SU-DHL-6 (cell line): ENCODE measurements around the gene MAPK1IP1L.

Experiments
- H2AFZ ChIP-seq: fragments of 200-600 bp; sonication (generic); 2 replicates; pipeline ENCODE4 v1.6.1; 2014; ENCODE audit warnings: low read depth, mild to moderate bottlenecking, moderate library complexity, mixed read lengths, antibody characterized with exemption, low read length; ENCODE audit not compliant: severe bottlenecking
- H3F3A ChIP-seq: fragments of 200-600 bp; shearing (Covaris generic); 2 replicates; pipeline ENCODE4 v1.6.0; 2016; ENCODE audit warnings: antibody characterized with exemption, mild to moderate bottlenecking; ENCODE audit not compliant: insufficient read depth
- H3K27ac ChIP-seq: fragments of 200-600 bp; sonication (generic); 2 replicates; pipeline ENCODE4 v1.5.1; 2016; ENCODE audit warnings: low read depth, mild to moderate bottlenecking, low read length, moderate library complexity, mixed read lengths
- H3K27me3 ChIP-seq: fragments of 200-600 bp; sonication (generic), shearing (Covaris generic); 2 replicates; pipeline ENCODE4 v1.6.0; 2014; ENCODE audit warnings: mild to moderate bottlenecking, low read length
- H3K36me3 ChIP-seq: fragments of 200-600 bp; sonication (generic); 2 replicates; pipeline ENCODE4 v1.6.1; 2014; ENCODE audit warnings: mild to moderate bottlenecking, low read length, mixed read lengths
- H3K4me2 ChIP-seq: fragments of 300-600, 200-600 bp; shearing (Covaris generic), sonication (generic); 2 replicates; pipeline ENCODE4 v1.6.0; 2014; ENCODE audit warnings: low read length, low read depth, mild to moderate bottlenecking; ENCODE audit not compliant: poor library complexity, severe bottlenecking
- H3K4me3 ChIP-seq: fragments of 200-600 bp; sonication (generic); 2 replicates; pipeline ENCODE4 v1.5.1; 2014; ENCODE audit warnings: antibody characterized with exemption, low read length, mild to moderate bottlenecking, mixed read lengths; ENCODE audit not compliant: insufficient read depth, poor library complexity, severe bottlenecking
- H3K79me2 ChIP-seq: fragments of 200-600 bp; sonication (generic); 2 replicates; pipeline ENCODE4 v1.6.1; 2014; ENCODE audit warnings: mild to moderate bottlenecking, low read length, moderate library complexity; ENCODE audit not compliant: insufficient read depth
- H3K9ac ChIP-seq: fragments of 200-600 bp; sonication (generic); 2 replicates; pipeline ENCODE4 v1.7.0; 2014; ENCODE audit warnings: mild to moderate bottlenecking, low read length
- H3K9me2 ChIP-seq: fragments of 200-600 bp; sonication (generic); replicated peaks from 2 replicates; pipeline ENCODE4 v1.6.1; 2014; ENCODE audit warnings: low read length; ENCODE audit not compliant: insufficient read depth
- H3K9me3 ChIP-seq: fragments of 200-600 bp; sonication (generic); 2 replicates; pipeline ENCODE4 v1.6.1; 2014; ENCODE audit warnings: low read length, mixed read lengths; ENCODE audit not compliant: insufficient read depth
- H4K20me1 ChIP-seq: fragments of 200-600 bp; sonication (generic); 2 replicates; pipeline ENCODE4 v1.6.1; 2014; ENCODE audit warnings: low read depth, mild to moderate bottlenecking, antibody characterized with exemption, low read length, moderate library complexity, mixed read lengths
- CTCF ChIP-seq: fragments of 200-600 bp; sonication (generic); IDR thresholded peaks from one replicate; pipeline ENCODE4 v1.5.1; 2017; ENCODE audit warnings: antibody characterized with exemption, mild to moderate bottlenecking, low read length, moderate library complexity; ENCODE audit not compliant: insufficient read depth, poor library complexity, severe bottlenecking
- EZH2phosphoT487 ChIP-seq: fragments of 200-600 bp; sonication (generic), shearing (Covaris generic); conservative IDR thresholded peaks from 2 replicates; pipeline ENCODE4 v1.6.1; 2018; ENCODE audit warnings: mild to moderate bottlenecking, antibody characterized with exemption, low read length, moderate library complexity, mixed read lengths

The MAPK1IP1L gene

GRCh38 chr14:55051423-55052268 lies at the start of gene MAPK1IP1L:
Gene MAPK1IP1L (plus strand): TSS chr14:55051647. CDS start chr14:55061684, 10,037 bp downstream.
- H3K4me3 ChIP-seq: peak within 1 kb of the TSS; percentile 92
- H3K9ac ChIP-seq: peak within 1 kb of the TSS; percentile 99
- H3K9me3 ChIP-seq: no peaks in the 10 kb centered on the region
- peaks cover 36% of the 10 kb centered on the region for H3F3A ChIP-seq
- H2AFZ ChIP-seq: peak within 1 kb of the TSS; percentile 97
- TF ChIP-seq EZH2phosphoT487 (no peak), CTCF (peak; percentile 95)
- peaks cover 51% of the 10 kb centered on the region for H3K79me2 ChIP-seq
- peak within 1 kb of the TSS; percentile 89 for H3K4me2 ChIP-seq
- H3K27me3 ChIP-seq: no peaks in the 10 kb centered on the region
- H3K9me2 ChIP-seq: no peaks in the 10 kb centered on the region
- H4K20me1 ChIP-seq: peaks cover 36% of the 10 kb centered on the region
- peak within 1 kb of the TSS; percentile 90 for H3K27ac ChIP-seq
- H3K36me3 ChIP-seq: peaks cover 21% of the 10 kb centered on the region; the same call in 1 of the 2 replicates

GRCh38 chr14:55005071-55005470 lies 46.4 kb upstream of the MAPK1IP1L start:
- H3K9me3 ChIP-seq: no peaks in the 10 kb centered on the region
- no peaks in the 10 kb centered on the region for H3K27me3 ChIP-seq
- H3K4me3 ChIP-seq: no peak overlapping the region
- H3K36me3 ChIP-seq: peaks cover 39% of the 10 kb centered on the region
- no peaks in the 10 kb centered on the region for H3K9me2 ChIP-seq
- H3K9ac ChIP-seq: no peak overlapping the region
- H3K4me2 ChIP-seq: no peak overlapping the region
- 0 out of 2 replicates have a peak, but pooled peaks cover 3% of the 10 kb centered on the region for H3F3A ChIP-seq
- no peak overlapping the region for H3K27ac ChIP-seq
- TF ChIP-seq EZH2phosphoT487: no peak
- no peak for TF ChIP-seq CTCF
- H2AFZ ChIP-seq: no peak overlapping the region
- H4K20me1 ChIP-seq: no peaks in the 10 kb centered on the region
- no peaks in the 10 kb centered on the region for H3K79me2 ChIP-seq

- no peak overlapping the region for H3K9ac ChIP-seq
- H3K79me2 ChIP-seq: peaks cover 67% of the 10 kb centered on the region
- H3K27me3 ChIP-seq: no peaks in the 10 kb centered on the region
- no peak overlapping the region for H2AFZ ChIP-seq
- H3K9me3 ChIP-seq: no peaks in the 10 kb centered on the region
- no peak overlapping the region for H3K4me3 ChIP-seq
- H3K9me2 ChIP-seq: no peaks in the 10 kb centered on the region
- no peak overlapping the region for H3K4me2 ChIP-seq
- H3K36me3 ChIP-seq: peaks cover 34% of the 10 kb centered on the region
- TF ChIP-seq EZH2phosphoT487: no peak
- TF ChIP-seq CTCF: no peak
- H4K20me1 ChIP-seq: 0 out of 2 replicates have a peak, but pooled peaks cover 5% of the 10 kb centered on the region
- peaks cover 5% of the 10 kb centered on the region; the same call in 1 of the 2 replicates for H3F3A ChIP-seq
- no peak overlapping the region for H3K27ac ChIP-seq
Measured at GRCh38 chr14:55015006-55015405, 36.4 kb upstream of the MAPK1IP1L start.
